Measurements from ENCODE around the gene CERK. TPM values are rescaled to one million over a fixed set of nuclear protein-coding genes. Genes with fewer than 3 reads are reported as not detected.

CERK gene
- polyA plus RNA-seq, 4 donors = 50.5 to 58.6 (median 52.7) TPM

DNA sequence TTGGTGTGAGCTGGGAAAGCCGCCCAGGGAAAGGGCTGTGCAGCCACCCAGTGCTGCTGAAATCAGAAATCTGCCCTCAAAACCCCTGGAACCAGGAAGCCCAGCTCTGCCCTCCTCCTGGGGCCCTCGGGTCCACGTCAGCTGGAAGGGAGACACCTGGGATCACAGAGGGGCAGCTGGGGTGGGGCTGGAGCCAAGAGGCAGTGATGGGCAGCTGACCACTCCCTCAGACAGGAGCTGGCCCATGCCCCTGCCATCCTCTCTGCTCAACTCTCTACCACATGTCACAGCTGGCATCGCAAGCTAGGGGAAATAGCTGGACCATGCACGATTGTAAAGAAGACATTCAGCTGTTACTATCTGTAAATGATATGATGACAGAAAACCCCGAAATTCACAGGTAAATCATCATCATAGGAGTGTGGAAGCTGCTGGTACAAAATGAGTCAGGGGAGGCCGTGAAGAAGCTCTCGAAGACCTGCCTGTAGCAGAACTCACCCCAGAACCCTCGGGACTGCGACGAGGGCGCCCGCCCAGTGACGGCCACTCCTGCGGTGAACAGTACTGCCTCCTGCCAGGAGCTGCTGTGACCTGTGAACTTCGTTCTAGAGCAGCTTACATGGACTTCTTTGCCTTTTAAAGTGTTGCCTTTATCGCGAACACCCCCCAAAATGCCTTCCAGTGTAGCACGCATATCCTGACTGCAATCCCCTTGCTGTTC, 55.9 kb downstream of the CERK start:
- DNase-seq (ENCODE audit: low read depth in 4 of 4, low spot score in 2 of 4) = no peak

GRCh38 chr22:46681010-46681409, 57.0 kb downstream of the CERK start:
- DNase-seq (ENCODE audit: low read depth in 4 of 4, low spot score in 2 of 4) = no peak

DNA sequence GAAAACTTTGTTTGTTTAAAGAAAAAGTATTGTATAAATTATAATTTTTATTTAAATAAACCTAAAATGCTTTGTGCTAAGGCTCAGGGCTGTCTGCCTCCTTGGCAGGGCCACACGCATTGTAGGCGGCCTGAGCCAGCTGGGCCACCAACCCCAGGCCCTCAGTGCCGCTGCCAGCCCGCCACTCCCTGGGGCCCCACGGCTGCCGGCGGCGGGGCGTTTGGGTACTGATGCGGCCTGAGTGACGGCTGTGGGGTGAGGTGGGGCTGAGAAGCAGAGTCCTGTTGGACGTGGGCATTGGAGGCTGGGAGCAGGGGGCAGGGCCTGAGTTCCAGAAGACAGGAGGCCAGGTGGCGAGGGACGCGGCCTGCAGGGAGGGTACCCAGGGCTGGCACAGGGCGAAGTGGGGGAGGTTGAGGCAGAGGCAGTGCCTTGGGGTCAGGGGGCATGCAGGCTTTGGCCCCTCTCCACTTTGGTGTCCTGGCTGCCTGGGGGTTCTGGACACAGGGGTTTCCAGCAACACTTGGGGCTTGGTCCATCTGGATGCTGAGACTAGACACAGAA, 58.3 kb downstream of the CERK start:
- DNase-seq (ENCODE audit: low read depth in 4 of 4, low spot score in 2 of 4) = no peak

- DNase-seq (ENCODE audit: low read depth in 4 of 4, low spot score in 2 of 4) = no peak
These were observed 59.0 kb downstream of the CERK start for GRCh38 chr22:46678785-46679700.

DNA sequence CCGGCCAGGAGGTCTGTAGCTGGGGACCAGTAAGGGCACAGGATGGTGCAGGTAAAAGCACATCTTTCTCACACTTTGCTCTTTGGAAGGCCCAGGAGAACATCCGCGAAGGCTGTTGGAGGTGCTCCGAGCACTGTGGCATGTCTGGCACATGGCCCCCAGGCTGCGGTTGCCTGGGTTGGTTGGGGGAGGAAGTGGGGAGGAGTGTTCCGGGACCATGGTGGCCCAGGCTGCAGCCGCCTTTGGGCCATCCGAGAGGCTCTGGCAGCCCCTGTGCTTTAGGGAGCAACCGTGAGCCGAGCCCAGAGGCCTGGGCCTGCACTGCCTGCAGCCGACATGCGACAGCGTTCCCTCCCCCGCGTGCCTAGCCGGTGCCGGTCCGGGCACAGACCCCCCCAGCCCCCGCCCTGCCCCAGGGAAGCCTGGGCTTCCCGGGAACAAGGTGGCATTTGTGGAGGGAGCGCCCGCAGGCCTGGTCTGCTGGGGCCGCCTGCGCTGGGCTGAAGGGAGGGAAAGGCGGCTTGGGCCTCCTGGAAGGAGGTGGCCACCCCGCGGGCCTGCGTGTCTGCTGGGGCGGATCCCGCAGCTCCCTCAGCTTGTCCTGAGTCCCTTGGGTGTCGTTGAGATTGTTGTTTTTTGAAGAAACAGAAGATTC, 59.9 kb downstream of the CERK start:
- DNase-seq (ENCODE audit: low read depth in 4 of 4, low spot score in 2 of 4) = no peak

DNA sequence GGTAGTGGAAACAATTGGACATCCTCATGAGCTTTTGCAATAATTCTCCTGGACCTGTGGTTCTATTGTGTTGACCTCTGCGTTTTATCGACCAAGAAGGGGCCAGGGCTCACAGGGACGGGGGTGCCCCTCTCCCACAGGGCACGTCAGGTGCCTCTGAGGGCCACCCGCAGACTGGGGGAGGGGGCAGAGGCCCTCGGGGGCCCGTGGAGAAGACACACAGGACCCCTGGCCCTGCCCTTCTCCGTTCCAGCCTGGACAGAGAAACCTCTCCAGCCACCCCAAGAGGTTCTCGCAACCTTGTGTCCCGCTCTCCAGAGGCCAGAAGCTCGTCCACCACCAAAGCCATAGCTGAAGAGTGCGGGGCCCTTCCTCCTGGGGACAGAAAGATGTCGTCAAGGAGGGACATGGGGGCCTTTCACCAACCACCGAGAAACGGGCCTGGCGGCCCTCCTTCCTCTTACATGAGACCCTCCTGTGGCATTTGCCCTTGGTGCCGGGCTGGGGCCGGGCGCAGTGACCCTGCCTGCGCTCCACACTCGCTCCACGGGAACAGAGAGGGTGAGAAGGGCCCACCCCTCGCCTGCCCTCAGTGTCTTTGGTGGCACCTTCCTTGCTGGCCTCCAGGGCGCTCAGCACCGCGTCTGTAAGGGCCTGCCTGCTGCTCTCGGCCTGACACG, 60.6 kb downstream of the CERK start:
- no peak for DNase-seq (ENCODE audit: low read depth in 4 of 4, low spot score in 2 of 4)

DNA sequence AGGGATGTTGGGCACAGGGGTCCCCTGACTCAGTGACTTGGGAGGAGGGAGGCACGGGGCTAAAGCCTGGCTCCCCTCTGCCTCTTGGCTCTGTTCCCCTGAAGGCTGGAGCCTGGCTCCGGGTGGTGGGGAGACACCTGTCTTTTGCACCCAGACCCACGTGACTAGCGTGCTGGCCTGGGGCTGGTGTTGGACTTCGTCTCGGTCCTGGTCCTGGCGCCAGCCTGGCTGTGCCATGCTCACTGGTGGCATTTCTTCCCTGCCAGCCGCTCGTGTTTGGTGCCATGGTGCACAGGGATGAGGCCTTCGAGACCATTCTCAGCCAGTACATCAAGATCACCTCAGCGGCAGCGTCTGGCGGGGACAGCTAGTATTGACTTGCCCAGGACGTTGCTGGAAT, 61.2 kb downstream of the CERK start:
- DNase-seq (ENCODE audit: low read depth in 4 of 4, low spot score in 2 of 4) = no peak

- no peak for DNase-seq (ENCODE audit: low read depth in 4 of 4, low spot score in 2 of 4)
These were observed 61.6 kb downstream of the CERK start for GRCh38 chr22:46676479-46676878.

DNA sequence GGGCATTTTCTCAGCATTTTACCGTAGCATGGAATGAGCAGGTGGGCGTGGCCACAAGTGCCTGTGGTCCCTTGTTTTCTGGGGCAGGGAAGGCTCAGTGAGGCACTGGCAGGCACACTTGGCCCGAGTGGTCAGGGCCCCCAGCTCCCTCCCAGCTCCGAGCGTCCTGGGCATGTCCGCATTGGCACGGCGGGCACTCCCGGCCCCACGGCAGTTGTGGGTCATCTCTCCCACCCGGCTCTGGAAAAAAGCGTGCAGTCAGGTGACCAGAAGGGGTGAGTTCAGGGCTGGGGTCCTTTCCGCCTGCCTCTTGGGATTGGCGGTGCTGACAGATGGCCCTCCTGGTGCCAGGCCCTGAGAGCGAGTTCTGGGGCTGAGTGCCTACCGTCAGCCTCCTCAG, 62.1 kb downstream of the CERK start:
- no peak for DNase-seq (ENCODE audit: low read depth in 4 of 4, low spot score in 2 of 4)

DNA sequence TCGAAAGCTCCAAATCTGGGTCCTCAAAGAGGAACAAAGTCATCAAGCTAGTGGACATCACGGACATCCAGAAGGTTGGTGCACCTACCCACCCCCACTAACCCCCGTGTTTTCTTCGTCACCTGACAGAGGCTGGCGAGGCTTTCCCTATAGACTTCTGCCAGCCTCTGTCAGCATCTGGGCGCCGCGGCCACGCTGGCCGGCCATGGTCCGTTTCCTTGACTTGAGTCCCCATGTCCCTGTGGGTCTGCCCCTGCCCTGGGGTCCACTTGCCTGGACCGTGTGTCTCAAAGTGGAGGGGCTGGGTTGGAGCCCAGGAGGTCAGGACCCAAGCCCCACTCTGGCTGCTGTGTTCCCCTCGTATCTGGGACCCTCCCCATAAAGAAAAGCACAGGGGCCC, 62.6 kb downstream of the CERK start:
- DNase-seq (ENCODE audit: low read depth in 4 of 4, low spot score in 2 of 4) = no peak

GRCh38 chr22:46674906-46675305, 63.1 kb downstream of the CERK start:
- DNase-seq (ENCODE audit: low read depth in 4 of 4, low spot score in 2 of 4) = no peak

GRCh38 chr22:46674367-46674781, 63.7 kb downstream of the CERK start:
- DNase-seq (ENCODE audit: low read depth in 4 of 4, low spot score in 2 of 4) = no peak

- DNase-seq (ENCODE audit: low read depth in 4 of 4, low spot score in 2 of 4) = no peak
These were observed 64.3 kb downstream of the CERK start for GRCh38 chr22:46673662-46674236.

DNA sequence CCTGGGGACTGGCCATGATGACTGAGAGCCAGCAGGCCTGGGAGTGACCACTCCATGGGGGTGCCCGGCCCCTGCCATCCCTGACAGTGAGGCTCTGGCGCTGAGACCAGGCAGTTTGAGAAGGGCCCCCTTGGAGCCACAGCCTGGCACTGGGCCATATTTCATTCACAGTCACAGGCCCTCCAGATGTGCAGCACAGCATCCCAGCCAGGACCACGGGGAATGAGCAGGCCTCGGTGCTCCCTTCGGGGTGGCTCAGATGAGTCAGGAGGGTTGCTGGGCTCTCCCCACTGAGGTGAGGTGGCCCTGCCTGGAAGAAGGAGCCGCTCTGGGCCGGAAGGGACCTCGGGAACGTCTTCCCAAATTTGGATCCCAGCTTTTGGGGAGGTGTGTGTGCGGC, 64.8 kb downstream of the CERK start:
- DNase-seq (ENCODE audit: low read depth in 4 of 4, low spot score in 2 of 4) = no peak

GRCh38 chr22:46672731-46673130, 65.3 kb downstream of the CERK start:
- no peak for DNase-seq (ENCODE audit: low read depth in 4 of 4, low spot score in 2 of 4)

- no peak for DNase-seq (ENCODE audit: low read depth in 4 of 4, low spot score in 2 of 4)
These were observed 66.1 kb downstream of the CERK start for GRCh38 chr22:46671824-46672432.

DNA sequence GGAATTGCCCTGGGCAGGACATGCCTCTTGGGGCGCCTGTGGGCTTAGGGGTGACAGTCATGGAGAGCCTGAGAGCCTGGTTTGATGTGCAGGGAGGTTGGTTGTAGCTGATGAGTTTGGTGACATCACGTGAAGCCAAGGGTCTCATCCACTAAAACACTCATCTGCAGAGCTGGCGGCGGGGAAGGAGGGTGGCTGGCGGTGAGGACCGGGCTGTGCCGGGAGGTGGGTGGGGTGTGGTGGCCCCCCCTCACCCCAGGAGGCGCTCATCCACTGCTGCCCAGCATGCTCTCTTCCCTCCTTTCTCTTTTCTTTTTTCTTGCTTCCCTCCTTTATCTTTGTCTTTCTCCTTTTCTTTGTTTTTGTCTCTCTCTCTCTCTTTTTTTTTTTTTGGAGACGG, 68.9 kb downstream of the CERK start:
- DNase-seq (ENCODE audit: low read depth in 4 of 4, low spot score in 2 of 4) = no peak

- no peak for DNase-seq (ENCODE audit: low read depth in 4 of 4, low spot score in 2 of 4)
These were observed 69.9 kb downstream of the CERK start for GRCh38 chr22:46668116-46668515.

GRCh38 chr22:46667245-46667623, 70.8 kb downstream of the CERK start:
- DNase-seq (ENCODE audit: low read depth in 4 of 4, low spot score in 2 of 4) = no peak
